HEK293T (cell line): Measurements from ENCODE around the gene CD164L2.

Source experiments
- CTCF ChIA-PET: fragments of 350-600 bp; formaldehyde crosslinking; extraction: SDS; loops from one replicate; lab custom pipeline; 2021; ENCODE audit warnings: antibody characterized with exemption, inconsistent platforms; lab: Yijun Ruan, JAX
- POLR2A ChIA-PET: fragments of 350-600 bp; formaldehyde crosslinking; extraction: SDS; loops from one replicate; lab custom pipeline; 2020; ENCODE audit warnings: antibody characterized with exemption, inconsistent platforms; lab: Yijun Ruan, JAX
- DNase-seq: peaks from one replicate; pipeline ENCODE4 v3.0.0; 2012; ENCODE audit warnings: mixed read lengths; ENCODE audit errors: extremely low spot score
- ARNT ChIP-seq: fragments of 450-650 bp; IDR thresholded peaks from 2 replicates; pipeline ENCODE4 v1.6.1; 2017; ENCODE audit warnings: mild to moderate bottlenecking
- BHLHE40 ChIP-seq: fragments of 450-650 bp; IDR thresholded peaks from 2 replicates; pipeline ENCODE4 v1.6.1; 2016; ENCODE audit warnings: mild to moderate bottlenecking, moderate library complexity, borderline replicate concordance
- CTBP1 ChIP-seq: fragments of 450-650 bp; IDR thresholded peaks from 2 replicates; pipeline ENCODE4 v1.6.1; 2016; ENCODE audit warnings: borderline replicate concordance
- ELF4 ChIP-seq: fragments of 450-650 bp; IDR thresholded peaks from 2 replicates; pipeline ENCODE4 v1.6.1; 2017; ENCODE audit warnings: antibody characterized with exemption
- FOXA1 ChIP-seq: fragments of 450-650 bp; IDR thresholded peaks from 2 replicates; pipeline ENCODE4 v1.6.1; 2016; ENCODE audit warnings: mild to moderate bottlenecking
- FOXK2 ChIP-seq: fragments of 450-650 bp; IDR thresholded peaks from 2 replicates; pipeline ENCODE4 v1.6.1; 2016; ENCODE audit warnings: mild to moderate bottlenecking
- FOXM1 ChIP-seq: fragments of 450-650 bp; IDR thresholded peaks from 2 replicates; pipeline ENCODE4 v1.6.1; 2017; ENCODE audit warnings: mild to moderate bottlenecking, borderline replicate concordance
- HDGF ChIP-seq: fragments of 450-650 bp; IDR thresholded peaks from 2 replicates; pipeline ENCODE4 v1.6.1; 2017; ENCODE audit warnings: antibody characterized with exemption, borderline replicate concordance
- L3MBTL2 ChIP-seq: fragments of 450-650 bp; conservative IDR thresholded peaks from 2 replicates; pipeline ENCODE4 v1.6.1; 2016; ENCODE audit warnings: mild to moderate bottlenecking
- LEF1 ChIP-seq: fragments of 450-650 bp; IDR thresholded peaks from 2 replicates; pipeline ENCODE4 v1.6.1; 2017; ENCODE audit warnings: mild to moderate bottlenecking, borderline replicate concordance
- NFRKB ChIP-seq: fragments of 450-650 bp; IDR thresholded peaks from 2 replicates; pipeline ENCODE4 v1.6.1; 2016; ENCODE audit warnings: mild to moderate bottlenecking, moderate library complexity
- SP1 ChIP-seq: fragments of 450-650 bp; IDR thresholded peaks from 2 replicates; pipeline ENCODE4 v1.6.1; 2017
- SUZ12 ChIP-seq: fragments of 450-650 bp; IDR thresholded peaks from 2 replicates; pipeline ENCODE4 v1.6.1; 2016; ENCODE audit warnings: mild to moderate bottlenecking
- TARDBP ChIP-seq: fragments of 450-650 bp; IDR thresholded peaks from 2 replicates; pipeline ENCODE4 v1.6.1; 2016
- ZNF384 ChIP-seq: fragments of 450-650 bp; IDR thresholded peaks from 2 replicates; pipeline ENCODE4 v1.6.1; 2016
- TF ChIP-seq, protein P1 (sequence below): fragments of 450-650 bp; IDR thresholded peaks from 2 replicates; pipeline ENCODE4 v1.6.1; 2016

Gene CD164L2

DNA sequence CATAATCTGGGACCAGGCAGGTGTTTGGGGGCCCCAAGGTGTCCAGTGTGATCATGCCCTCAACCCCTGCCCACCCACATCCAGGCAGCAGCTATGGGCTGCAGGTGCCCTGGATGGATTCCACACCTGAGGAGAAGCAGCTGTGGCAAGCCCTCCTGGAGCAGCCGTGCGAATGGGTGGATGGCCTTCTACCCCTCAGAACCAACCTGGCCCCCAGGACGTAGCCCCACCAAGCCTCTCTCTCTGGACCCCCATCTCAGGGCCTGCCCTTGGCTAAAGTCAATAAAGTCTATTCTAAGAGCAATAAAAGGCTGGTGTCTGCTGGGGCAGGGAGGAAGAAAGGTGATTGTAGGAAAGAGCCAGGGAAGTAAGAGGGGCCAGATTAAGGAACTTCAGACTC lies 29.5 kb downstream of the CD164L2 start:
- no peak for DNase-seq
- POLR2A ChIA-PET: interaction anchor here (2.2 kb wide), 1 partner anchor 12 kb away, joined by 21 read pairs; the partner anchor contains the start of gene MAP3K6
- CTCF ChIA-PET: interaction anchor here (0.6 kb wide), 1 partner anchor 430 kb away, joined by 5 read pairs; no protein-coding TSS in a partner anchor
- no peak for TF ChIP-seq ARNT
- no peak for TF ChIP-seq TARDBP
- no peak for TF ChIP-seq ELF4
- no peak for TF ChIP-seq SUZ12
- TF ChIP-seq FOXA1: no peak
- no peak for TF ChIP-seq LEF1
- TF ChIP-seq, protein P1, sequence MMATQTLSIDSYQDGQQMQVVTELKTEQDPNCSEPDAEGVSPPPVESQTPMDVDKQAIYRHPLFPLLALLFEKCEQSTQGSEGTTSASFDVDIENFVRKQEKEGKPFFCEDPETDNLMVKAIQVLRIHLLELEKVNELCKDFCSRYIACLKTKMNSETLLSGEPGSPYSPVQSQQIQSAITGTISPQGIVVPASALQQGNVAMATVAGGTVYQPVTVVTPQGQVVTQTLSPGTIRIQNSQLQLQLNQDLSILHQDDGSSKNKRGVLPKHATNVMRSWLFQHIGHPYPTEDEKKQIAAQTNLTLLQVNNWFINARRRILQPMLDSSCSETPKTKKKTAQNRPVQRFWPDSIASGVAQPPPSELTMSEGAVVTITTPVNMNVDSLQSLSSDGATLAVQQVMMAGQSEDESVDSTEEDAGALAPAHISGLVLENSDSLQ: no peak
- TF ChIP-seq FOXM1: no peak
- no peak for TF ChIP-seq SP1
- no peak for TF ChIP-seq BHLHE40
- TF ChIP-seq FOXK2: no peak
- no peak for TF ChIP-seq L3MBTL2

DNA sequence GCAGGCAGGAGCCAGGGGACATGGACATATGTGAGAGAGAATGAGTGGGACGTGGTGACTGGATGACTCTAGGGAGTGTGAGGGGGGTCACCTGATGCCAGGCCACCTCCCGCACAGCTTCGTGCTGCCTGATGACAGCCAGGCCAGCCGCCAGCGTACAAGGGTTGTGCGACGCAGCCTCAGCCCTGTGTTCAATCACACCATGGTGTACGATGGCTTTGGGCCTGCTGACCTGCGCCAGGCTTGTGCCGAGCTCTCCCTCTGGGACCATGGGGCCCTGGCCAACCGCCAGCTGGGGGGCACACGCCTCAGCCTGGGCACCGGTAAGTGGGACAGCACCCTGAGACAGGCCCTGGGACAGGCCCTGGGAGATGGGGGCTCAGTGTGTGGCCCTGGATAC lies 30.0 kb downstream of the CD164L2 start:
- ChIA-PET POLR2A (interaction anchor here (2.2 kb wide), 1 partner anchor 13 kb away, joined by 21 read pairs; the partner anchor contains the start of gene MAP3K6), CTCF (no interaction called here)
- TF ChIP-seq SUZ12 (no peak), L3MBTL2 (no peak), ELF4 (no peak), TARDBP (no peak), FOXM1 (no peak), ZNF384 (no peak), LEF1 (no peak), SP1 (no peak), FOXK2 (no peak), CTBP1 (no peak), BHLHE40 (no peak)
- no peak for DNase-seq

DNA sequence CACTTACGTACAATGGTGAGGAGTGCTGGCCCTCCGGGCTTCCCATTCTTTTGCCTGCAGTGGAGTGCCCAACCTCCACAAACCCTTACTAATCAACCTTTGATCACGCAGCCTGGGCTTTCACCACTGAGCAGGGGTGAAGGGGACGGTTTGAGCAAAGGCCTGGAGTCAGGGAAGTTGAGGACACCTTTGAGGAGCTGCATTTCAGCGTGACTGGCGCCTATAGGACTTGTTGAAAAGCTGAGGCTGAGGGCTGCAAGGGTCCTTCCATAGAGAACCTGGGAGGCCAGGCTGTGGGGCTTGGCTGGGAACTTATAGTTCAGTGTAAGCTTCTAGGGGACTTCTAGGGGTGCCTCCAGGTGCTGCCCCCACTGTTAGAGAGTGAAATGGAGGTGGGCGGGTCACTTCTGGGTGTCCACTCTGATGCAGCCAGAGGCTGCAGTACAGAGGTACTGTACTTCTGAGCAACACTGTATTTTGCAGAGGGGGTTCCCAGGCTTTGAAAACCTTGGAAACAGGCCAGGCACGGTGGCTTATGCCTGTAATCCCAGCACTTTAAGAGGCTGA lies 31.5 kb downstream of the CD164L2 start:
- CTCF ChIA-PET: no interaction called here
- DNase-seq: no peak
- POLR2A ChIA-PET: interaction anchor here (3.8 kb wide), 1 partner anchor 14 kb away, joined by 26 read pairs; the partner anchor contains the start of gene MAP3K6
- TF ChIP-seq FOXA1 (no peak), BHLHE40 (no peak), SUZ12 (no peak), ZNF384 (no peak), ARNT (no peak)

DNA sequence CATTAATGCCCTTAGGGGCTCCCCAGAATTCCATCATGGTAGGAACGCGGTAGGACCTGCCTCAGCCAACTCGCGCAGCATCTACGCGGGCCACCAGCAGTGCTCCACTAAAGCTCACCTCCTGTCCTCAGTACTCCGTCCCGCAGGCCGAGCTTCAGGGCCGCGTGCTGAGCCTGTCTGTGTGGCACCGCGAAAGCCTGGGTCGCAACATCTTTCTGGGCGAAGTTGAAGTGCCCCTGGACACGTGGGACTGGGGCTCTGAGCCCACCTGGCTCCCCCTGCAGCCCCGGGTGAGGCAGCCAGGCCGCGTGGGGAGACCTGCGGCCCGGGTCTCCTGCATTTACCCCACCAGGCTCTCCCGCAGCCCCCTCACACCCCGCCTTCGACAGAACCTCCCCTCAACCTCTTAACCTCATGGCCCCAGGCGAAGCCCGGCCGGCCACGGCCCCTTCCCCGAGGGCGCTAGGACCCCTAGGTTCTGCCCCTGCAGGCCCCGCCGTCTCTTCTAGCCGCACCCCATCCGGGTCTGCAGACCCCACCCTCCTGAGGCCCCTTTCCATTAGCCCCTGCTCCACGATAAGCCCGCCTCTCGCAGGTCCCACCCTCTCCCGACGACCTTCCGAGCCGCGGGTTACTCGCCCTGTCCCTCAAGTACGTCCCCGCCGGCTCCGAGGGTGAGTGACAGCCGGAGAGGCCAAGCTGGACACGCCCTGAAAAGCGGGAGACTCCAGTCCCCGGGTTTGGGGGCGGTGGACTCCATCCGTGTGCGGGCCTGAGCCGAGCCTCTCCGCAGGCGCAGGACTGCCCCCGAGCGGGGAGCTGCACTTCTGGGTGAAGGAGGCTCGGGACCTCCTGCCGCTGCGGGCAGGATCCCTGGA lies 32.2 kb downstream of the CD164L2 start:
- TF ChIP-seq, protein P1: peak; percentile 74
- no peak for TF ChIP-seq NFRKB
- ChIA-PET POLR2A (interaction anchor here (0.9 to 3.8 kb wide), 3 partner anchors 9 to 28 kb away, joined by 3 to 26 read pairs (median 3); partner anchors contain the start of genes MAP3K6 and SYTL1), CTCF (interaction anchor here (0.6 kb wide), 1 partner anchor 18 kb away, joined by 3 read pairs; no protein-coding TSS in a partner anchor)
- DNase-seq: no peak

DNA sequence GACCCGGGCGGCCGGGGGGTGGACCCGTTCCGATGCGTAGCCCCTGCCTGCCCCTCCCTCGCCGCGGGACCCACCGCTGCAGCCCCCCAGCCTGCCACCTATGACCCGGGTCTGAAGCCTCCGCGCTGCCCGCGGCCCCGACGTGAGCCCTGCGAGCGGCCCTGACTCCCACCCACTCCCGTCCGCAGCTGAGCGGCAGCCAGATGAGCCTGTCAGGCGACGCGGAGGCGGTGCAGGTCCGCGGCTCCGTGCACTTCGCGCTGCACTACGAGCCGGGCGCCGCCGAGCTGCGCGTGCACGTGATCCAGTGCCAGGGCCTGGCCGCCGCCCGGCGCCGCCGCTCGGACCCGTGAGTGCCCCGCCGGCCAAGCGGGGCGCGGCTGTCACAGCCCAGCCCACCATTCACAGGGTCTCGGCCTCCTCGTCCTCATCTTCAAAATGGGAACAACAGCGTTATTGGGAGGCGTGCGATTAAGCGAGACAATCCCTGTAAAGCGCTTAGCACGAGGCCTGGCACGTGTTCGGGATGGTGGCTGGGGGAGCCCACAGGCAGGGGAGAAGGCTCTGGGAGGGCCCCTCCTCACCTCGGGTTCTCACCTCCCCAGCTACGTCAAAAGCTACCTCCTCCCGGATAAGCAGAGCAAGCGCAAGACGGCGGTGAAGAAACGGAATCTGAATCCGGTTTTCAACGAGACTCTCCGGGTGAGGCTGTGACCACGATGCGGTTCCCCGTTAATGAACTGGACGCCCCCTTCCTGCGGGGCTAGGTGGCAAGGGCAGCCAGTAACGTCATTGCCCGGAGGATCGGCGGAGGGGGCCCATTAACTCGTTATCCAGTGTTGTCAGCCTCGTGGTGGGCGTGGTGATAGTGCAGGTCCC lies 33.1 kb downstream of the CD164L2 start:
- POLR2A ChIA-PET: interaction anchor here (0.9 to 3.8 kb wide), 3 partner anchors 8 to 27 kb away, joined by 3 to 26 read pairs (median 3); partner anchors contain the start of genes MAP3K6 and SYTL1
- CTCF ChIA-PET: interaction anchor here (1.3 kb wide), 1 partner anchor 8 kb away, joined by 3 read pairs; no protein-coding TSS in a partner anchor
- TF ChIP-seq ZNF384: no peak
- peak; percentile 48; the same call in 1 of the 2 replicates for TF ChIP-seq L3MBTL2
- TF ChIP-seq SP1: no peak
- TF ChIP-seq LEF1: peak; percentile 58; the same call in 1 of the 2 replicates
- TF ChIP-seq FOXA1: no peak
- TF ChIP-seq ELF4: no peak
- TF ChIP-seq, protein P1: peak; percentile 98
- TF ChIP-seq CTBP1: no peak
- TF ChIP-seq TARDBP: no peak
- TF ChIP-seq ARNT: no peak
- no peak for TF ChIP-seq NFRKB
- TF ChIP-seq SUZ12: no peak
- no peak for TF ChIP-seq BHLHE40
- TF ChIP-seq FOXM1: no peak
- TF ChIP-seq HDGF: no peak
- TF ChIP-seq FOXK2: no peak
- peak; percentile 83 for DNase-seq
